Heart left ventricle (tissue), 16 donors: ENCODE results near the gene SOBP. TPM values are rescaled to one million over a fixed set of nuclear protein-coding genes. Genes with fewer than 3 reads are reported as not detected.
A peak's percentile ranks its signal among the peaks of the same experiment; 100 is the strongest.

Experiments
- ATAC-seq, 4 donors: fragments of 200-7000 bp; cut with Tn5 transposase; one replicate each; pipeline ENCODE4 v1.9.1; 2020 to 2022; ENCODE audit warnings: moderate library complexity in 4 of 4, mild to moderate bottlenecking in 3 of 4, moderate number of reproducible peaks in 1 of 4
- DNase-seq, 5 donors: peaks; one replicate each; pipeline ENCODE4 v3.0.0-alpha.2; 2020
- H3K27ac ChIP-seq, 12 donors: fragments of 200-600 bp; sonication (generic) in 4 of 12; one replicate each; pipeline versions ENCODE4 v1.5.0 to v1.8.0; 2016 to 2022; ENCODE audit warnings: mild to moderate bottlenecking in 2 of 12
- H3K27me3 ChIP-seq, 9 donors: fragments of 200-600 bp; sonication (generic) in 2 of 9; one replicate each; pipeline versions ENCODE4 v1.5.1 to v1.8.0; 2016 to 2022; ENCODE audit warnings: mild to moderate bottlenecking in 3 of 9
- H3K36me3 ChIP-seq, 9 donors: fragments of 200-600 bp; sonication (generic) in 2 of 9; one replicate each; pipeline versions ENCODE4 v1.5.0 to v1.8.0; 2018 to 2022; ENCODE audit warnings: mild to moderate bottlenecking in 2 of 9
- H3K4me1 ChIP-seq, 12 donors: fragments of 200-600 bp; sonication (generic) in 4 of 12; one replicate each; pipeline versions ENCODE4 v1.5.0 to v1.8.0; 2016 to 2022; ENCODE audit warnings: mild to moderate bottlenecking in 3 of 12
- H3K4me3 ChIP-seq, 12 donors: fragments of 200-600 bp; sonication (generic) in 4 of 12; one replicate each; pipeline versions ENCODE4 v1.5.0 to v1.8.0; 2017 to 2022; ENCODE audit warnings: mild to moderate bottlenecking in 9 of 12, moderate library complexity in 4 of 12
- H3K9me3 ChIP-seq, 12 donors: fragments of 200-600 bp; sonication (generic) in 4 of 12; one replicate each; pipeline versions ENCODE4 v1.5.0 to v1.8.0; 2016 to 2022; ENCODE audit warnings: mild to moderate bottlenecking in 1 of 12
- POLR2A ChIP-seq, 2 donors: fragments of 450-650 bp; IDR thresholded peaks; one replicate each; pipeline ENCODE4 v1.6.1; 2017; ENCODE audit warnings: antibody characterized with exemption in 2 of 2, mild to moderate bottlenecking in 2 of 2, moderate library complexity in 2 of 2
- WGBS, 4 donors: extraction: QIAGEN DNeasy Blood & Tissue Kit in 2 of 4; methylation state at CpG; one replicate each; pipeline versions ENCODE4 v1.1.5 to v1.1.7; 2013 to 2018; 5-methylcytosine and 5-hydroxymethylcytosine counted together
- intact Hi-C, 10 donors: fragments of 100-400 bp; cut with DNase I; formaldehyde crosslinking; loops; one replicate each; pipeline versions ENCODE4 v1.11.1 to v1.14.2; 2022
- polyA plus RNA-seq, 2 donors: library from polyadenylated mRNA; stranded (reverse); fragments of 200-250 nt; gene quantifications; one replicate each; pipeline ENCODE4 v1.2.3, GENCODE V29; 2013
- total RNA-seq, 9 donors: library from RNA; depleted of rRNA in 2 of 9; stranded (reverse); fragments of >200 nt in 2 of 9; fragmentation: NEBNext Ultra II Directional in 3 of 9; extraction: Animal tissue kit (Norgen Biotek cat#: 25700) in 3 of 9; gene quantifications; one replicate each; pipeline versions ENCODE4 v1.1.0 to v1.2.4, GENCODE V29; 2016 to 2023
- TF ChIP-seq, protein P1 (sequence below), 12 donors: fragments of 200-600 bp; sonication (generic) in 4 of 12; IDR thresholded peaks; one replicate each; pipeline versions ENCODE4 v1.5.0 to v1.8.0; 2018 to 2022; ENCODE audit warnings: antibody characterized with exemption in 12 of 12, mild to moderate bottlenecking in 5 of 12
- donor health status: ischemic (EF 13 %, LVEDD 7.1; RV severe dilation, severe dysfunction).
- donor health status: healthy with polysubstance abuse.
- donor health status: DM: no; HTN: yes; CAD: no.
- donor health status: DM: no; HTN: no; CAD: no.
- donor health status: ischemic (EF 25% LVEDD 6.9; RV normal size, moderate dysfunction).
- donor health status: ischemic (EF 25% LVEDD 5.7; RV mildly dilated, moderate dysfunction).
- donor health status: healthy.
- donor health status: DM: yes; HTN: yes; CAD: no.
- donor health status: ischemic (EF 35%, LVEDD 5.7; RV mildly dilated, moderate dysfunction).
- donor health status: nonischemic (EF 11% LVEDD 7.7; RV severe dilation, severe dysfunction).
- donor health status: DM: yes; HTN: yes; CAD: no.
- donor health status: PGD.
- donor health status: ischemic (EF 29% LVEDD 5.4; RV normal size, mild dysfunction).
- donor health status: nonischemic (EF 23%, LVEDD 6.1; RV moderate dilation, normal function).

The SOBP gene
- total and polyA plus RNA-seq, 11 donors = 10.6 to 24.9 (median 16.4) TPM

- WGBS, 4 donors = 38 to 58% (median 43%) methylated on average over 4 of the region's 4 CpGs
- peak; percentile 52 to 77 (median 62) for ATAC-seq
These were observed 117.2 kb downstream of the SOBP start for GRCh38 chr6:107607116-107607515.

GRCh38 chr6:107611094-107611810 is 121.3 kb downstream of the SOBP start:
- WGBS, 4 donors = 40 to 55% (median 47%) methylated on average over 11 of the region's 11 CpGs
- no peak for DNase-seq
- H3K4me1 ChIP-seq = peaks cover 5 to 76% (median 36%) of the 10 kb centered on the region in 12 donors
- H3K9me3 ChIP-seq = no peaks in the 10 kb centered on the region
- peak overlapping the region in 8 of 12 donors; percentile 33 to 66 (median 51) for H3K27ac ChIP-seq
- intact Hi-C loops = no loop called here
- H3K27me3 ChIP-seq = no peaks in the 10 kb centered on the region
- ATAC-seq = peak in 3 of 4 donors; percentile 15 to 52 (median 29)
- TF ChIP-seq, protein P1, sequence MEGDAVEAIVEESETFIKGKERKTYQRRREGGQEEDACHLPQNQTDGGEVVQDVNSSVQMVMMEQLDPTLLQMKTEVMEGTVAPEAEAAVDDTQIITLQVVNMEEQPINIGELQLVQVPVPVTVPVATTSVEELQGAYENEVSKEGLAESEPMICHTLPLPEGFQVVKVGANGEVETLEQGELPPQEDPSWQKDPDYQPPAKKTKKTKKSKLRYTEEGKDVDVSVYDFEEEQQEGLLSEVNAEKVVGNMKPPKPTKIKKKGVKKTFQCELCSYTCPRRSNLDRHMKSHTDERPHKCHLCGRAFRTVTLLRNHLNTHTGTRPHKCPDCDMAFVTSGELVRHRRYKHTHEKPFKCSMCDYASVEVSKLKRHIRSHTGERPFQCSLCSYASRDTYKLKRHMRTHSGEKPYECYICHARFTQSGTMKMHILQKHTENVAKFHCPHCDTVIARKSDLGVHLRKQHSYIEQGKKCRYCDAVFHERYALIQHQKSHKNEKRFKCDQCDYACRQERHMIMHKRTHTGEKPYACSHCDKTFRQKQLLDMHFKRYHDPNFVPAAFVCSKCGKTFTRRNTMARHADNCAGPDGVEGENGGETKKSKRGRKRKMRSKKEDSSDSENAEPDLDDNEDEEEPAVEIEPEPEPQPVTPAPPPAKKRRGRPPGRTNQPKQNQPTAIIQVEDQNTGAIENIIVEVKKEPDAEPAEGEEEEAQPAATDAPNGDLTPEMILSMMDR (IDR thresholded peaks at IDR 0.05) = peak in 1 of 12 donors; percentile 13
- no peak for TF ChIP-seq POLR2A (IDR thresholded peaks at IDR 0.05)
- H3K4me3 ChIP-seq = no peak overlapping the region
- no peaks in the 10 kb centered on the region for H3K36me3 ChIP-seq

More at GRCh38 chr6:107607116-107607515, 117.2 kb downstream of the SOBP start:
- Histone ChIP-seq H3K4me1 (peaks cover 5 to 68% (median 41%) of the 10 kb centered on the region in 12 donors), H3K4me3 (no peak overlapping the region), H3K27ac (peak overlapping the region in 5 of 12 donors; percentile 6 to 41 (median 29)), H3K9me3 (no peaks in the 10 kb centered on the region), H3K27me3 (no peaks in the 10 kb centered on the region), H3K36me3 (no peaks in the 10 kb centered on the region)
- intact Hi-C loops = loop anchor here in 3 of 10 donors (5.0 to 10.0 kb wide), 2 partner anchors 40 to 112 kb away; partner anchors contain the start of gene SOBP (in 2 of the 3)
- DNase-seq = peak in 4 of 5 donors; percentile 46 to 75 (median 68)
- TF ChIP-seq, protein P1 (IDR thresholded peaks at IDR 0.05) = peak in 2 of 12 donors; percentile 41 to 43
- no peak for TF ChIP-seq POLR2A (IDR thresholded peaks at IDR 0.05)

GRCh38 chr6:107612762-107613415 is 123.0 kb downstream of the SOBP start:
- no peak overlapping the region for H3K27ac ChIP-seq
- no peaks in the 10 kb centered on the region for H3K27me3 ChIP-seq
- H3K4me3 ChIP-seq = no peak overlapping the region
- no peak for ATAC-seq
- 56 to 77% (median 69%) methylated on average over 3 of the region's 3 CpGs for WGBS, 4 donors
- intact Hi-C loops = no loop called here
- no peaks in the 10 kb centered on the region for H3K36me3 ChIP-seq
- DNase-seq = no peak
- peaks cover 5 to 60% (median 22%) of the 10 kb centered on the region in 12 donors for H3K4me1 ChIP-seq
- TF ChIP-seq, protein P1 (IDR thresholded peaks at IDR 0.05) = peak in 2 of 12 donors; percentile 23
- TF ChIP-seq POLR2A (IDR thresholded peaks at IDR 0.05) = no peak
- no peaks in the 10 kb centered on the region for H3K9me3 ChIP-seq
